Measurements from ENCODE around the gene PRUNE2.

DNA sequence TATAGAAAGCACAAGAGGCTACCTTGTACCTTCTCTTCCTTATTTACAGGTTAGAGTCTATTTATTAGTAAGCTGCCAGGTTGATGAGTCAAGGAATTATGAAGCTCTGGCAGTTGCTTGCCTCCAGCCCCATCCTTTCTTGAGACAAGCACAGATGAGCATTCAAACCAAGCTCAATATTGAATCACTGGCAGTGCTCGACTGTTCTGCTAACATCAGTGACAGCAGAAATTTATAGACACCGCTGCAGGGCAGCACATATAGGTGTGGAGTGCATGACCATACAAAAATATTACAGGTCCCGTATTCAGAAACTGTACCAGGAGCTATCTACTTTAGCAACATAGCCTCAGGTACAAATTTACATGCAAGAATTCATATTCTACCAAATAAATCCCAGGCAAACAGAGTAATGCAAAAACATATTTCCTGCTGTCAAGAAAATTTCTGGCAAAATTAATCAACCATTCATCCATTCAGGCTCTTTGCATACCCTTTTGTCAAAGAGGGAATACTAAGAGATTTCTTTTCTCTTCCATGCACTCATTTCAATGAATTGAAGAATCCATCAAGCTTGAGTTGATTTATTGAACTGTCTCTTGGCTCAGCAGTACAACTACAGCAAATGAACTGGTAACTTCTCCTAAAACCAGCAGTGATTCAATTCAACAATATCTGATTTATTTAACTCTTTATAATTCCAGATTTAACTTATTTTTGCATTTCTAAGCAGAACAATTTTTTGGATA lies 168.6 kb downstream of the PRUNE2 start:
- no peak for TF ChIP-seq PHF8 (conservative IDR thresholded peaks at IDR 0.05; ENCODE audit: low read depth, low read length)
- no peak for TF ChIP-seq POLR2AphosphoS5 (IDR thresholded peaks at IDR 0.05; ENCODE audit: low read depth, low read length)
- TF ChIP-seq, protein P1, sequence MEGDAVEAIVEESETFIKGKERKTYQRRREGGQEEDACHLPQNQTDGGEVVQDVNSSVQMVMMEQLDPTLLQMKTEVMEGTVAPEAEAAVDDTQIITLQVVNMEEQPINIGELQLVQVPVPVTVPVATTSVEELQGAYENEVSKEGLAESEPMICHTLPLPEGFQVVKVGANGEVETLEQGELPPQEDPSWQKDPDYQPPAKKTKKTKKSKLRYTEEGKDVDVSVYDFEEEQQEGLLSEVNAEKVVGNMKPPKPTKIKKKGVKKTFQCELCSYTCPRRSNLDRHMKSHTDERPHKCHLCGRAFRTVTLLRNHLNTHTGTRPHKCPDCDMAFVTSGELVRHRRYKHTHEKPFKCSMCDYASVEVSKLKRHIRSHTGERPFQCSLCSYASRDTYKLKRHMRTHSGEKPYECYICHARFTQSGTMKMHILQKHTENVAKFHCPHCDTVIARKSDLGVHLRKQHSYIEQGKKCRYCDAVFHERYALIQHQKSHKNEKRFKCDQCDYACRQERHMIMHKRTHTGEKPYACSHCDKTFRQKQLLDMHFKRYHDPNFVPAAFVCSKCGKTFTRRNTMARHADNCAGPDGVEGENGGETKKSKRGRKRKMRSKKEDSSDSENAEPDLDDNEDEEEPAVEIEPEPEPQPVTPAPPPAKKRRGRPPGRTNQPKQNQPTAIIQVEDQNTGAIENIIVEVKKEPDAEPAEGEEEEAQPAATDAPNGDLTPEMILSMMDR (IDR thresholded peaks at IDR 0.05; ENCODE audit: control extremely low read depth in 1 of 3, insufficient read depth in 1 of 3, low read depth in 1 of 3, low read length in 3 of 3): no peak
- TF ChIP-seq SIN3A (conservative IDR thresholded peaks at IDR 0.05 in 1 of 2, IDR thresholded peaks at IDR 0.05 in 1 of 2; ENCODE audit: low read depth in 1 of 2, low read length in 2 of 2): no peak
- no peak for TF ChIP-seq EP300 (IDR thresholded peaks at IDR 0.05; ENCODE audit: borderline replicate concordance in 1 of 2, low read depth in 2 of 2, low read length in 2 of 2)
- TF ChIP-seq SP1 (IDR thresholded peaks at IDR 0.05; ENCODE audit: low read depth, low read length): no peak
- TF ChIP-seq POLR2A (IDR thresholded peaks at IDR 0.05; ENCODE audit: control extremely low read depth in 1 of 2, low read depth in 2 of 2, low read length in 2 of 2): no peak

Measured in H1 (cell line).